Measurements from ENCODE around the gene TMEM121B.
"Not testable (repeated sequence)": the region's sequence is repeated elsewhere in the genome, so short reads cannot be mapped to it uniquely, and the experiment has no call there.

Gene TMEM121B

GRCh38 chr22:17152971-17153370 lies 31.8 kb upstream of the TMEM121B start:
- Histone ChIP-seq H3K4me1 (ENCODE audit: insufficient read depth, low read length) (no peaks in the 10 kb centered on the region), H3K27me3 (ENCODE audit: insufficient read depth, low read length) (no peaks in the 10 kb centered on the region), H3K9ac (ENCODE audit: low read depth, low read length) (no peak overlapping the region), H3K9me3 (ENCODE audit: insufficient read depth, low read depth, low read length) (no peaks in the 10 kb centered on the region), H3K36me3 (ENCODE audit: insufficient read depth, low read depth, low read length) (peaks cover 12% of the 10 kb centered on the region; the same call in 1 of the 2 replicates), H3K4me3 (ENCODE audit: low read length) (no peak overlapping the region), H3K27ac (ENCODE audit: low read length) (no peak overlapping the region)

- no peaks in the 10 kb centered on the region for H3K4me1 ChIP-seq (ENCODE audit: insufficient read depth, low read length)
- no peak overlapping the region for H3K4me3 ChIP-seq (ENCODE audit: low read length)
- no peaks in the 10 kb centered on the region for H3K9me3 ChIP-seq (ENCODE audit: insufficient read depth, low read depth, low read length)
- H3K27ac ChIP-seq (ENCODE audit: low read length), result no peak overlapping the region
- peaks cover 14% of the 10 kb centered on the region; the same call in 1 of the 2 replicates for H3K36me3 ChIP-seq (ENCODE audit: insufficient read depth, low read depth, low read length)
- no peak overlapping the region for H3K9ac ChIP-seq (ENCODE audit: low read depth, low read length)
- H3K27me3 ChIP-seq (ENCODE audit: insufficient read depth, low read length), result no peaks in the 10 kb centered on the region
Measured at GRCh38 chr22:17152340-17152739, 31.2 kb upstream of the TMEM121B start.

DNA sequence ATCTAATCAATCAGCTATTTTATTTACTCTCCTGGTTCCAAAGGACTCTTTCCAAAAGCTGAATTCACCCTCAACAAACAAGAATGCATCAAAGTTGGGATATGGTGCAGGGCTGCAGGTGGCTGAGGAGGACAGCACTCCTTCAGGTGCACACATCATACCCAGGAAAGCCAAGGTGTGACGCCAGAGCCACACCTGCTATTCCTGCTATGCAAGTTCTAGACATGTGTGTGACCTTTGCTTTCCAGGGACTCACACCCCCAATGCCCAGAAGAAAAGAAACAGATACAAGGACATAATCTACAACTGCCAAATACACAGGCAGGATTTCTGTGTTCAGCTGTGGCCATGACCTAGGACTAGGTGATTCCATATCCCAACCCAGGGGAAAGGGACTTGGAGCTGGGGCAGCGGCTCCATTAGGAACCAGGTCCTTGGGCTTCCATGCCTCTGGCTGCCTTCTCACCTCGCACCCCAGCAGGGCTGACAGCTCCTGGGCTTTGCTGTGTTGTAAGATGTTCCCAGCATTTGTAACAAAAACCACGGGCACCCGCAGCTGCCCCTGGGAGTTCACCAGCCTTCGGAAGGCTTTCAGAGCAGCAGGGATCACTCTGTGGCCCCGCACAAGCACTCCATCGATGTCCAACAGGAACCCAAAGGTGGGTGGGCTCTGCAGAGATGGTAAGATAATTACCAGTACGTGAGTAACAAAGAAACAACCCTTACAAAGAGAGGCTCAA lies 28.1 kb upstream of the TMEM121B start:
- peaks cover 20% of the 10 kb centered on the region for H3K36me3 ChIP-seq (ENCODE audit: insufficient read depth, low read depth, low read length)
- no peaks in the 10 kb centered on the region for H3K27me3 ChIP-seq (ENCODE audit: insufficient read depth, low read length)
- no peak overlapping the region for H3K27ac ChIP-seq (ENCODE audit: low read length)
- no peaks in the 10 kb centered on the region for H3K4me1 ChIP-seq (ENCODE audit: insufficient read depth, low read length)
- H3K9me3 ChIP-seq (ENCODE audit: insufficient read depth, low read depth, low read length), result no peaks in the 10 kb centered on the region
- no peak overlapping the region for H3K4me3 ChIP-seq (ENCODE audit: low read length)
- H3K9ac ChIP-seq (ENCODE audit: low read depth, low read length), result no peak overlapping the region

DNA sequence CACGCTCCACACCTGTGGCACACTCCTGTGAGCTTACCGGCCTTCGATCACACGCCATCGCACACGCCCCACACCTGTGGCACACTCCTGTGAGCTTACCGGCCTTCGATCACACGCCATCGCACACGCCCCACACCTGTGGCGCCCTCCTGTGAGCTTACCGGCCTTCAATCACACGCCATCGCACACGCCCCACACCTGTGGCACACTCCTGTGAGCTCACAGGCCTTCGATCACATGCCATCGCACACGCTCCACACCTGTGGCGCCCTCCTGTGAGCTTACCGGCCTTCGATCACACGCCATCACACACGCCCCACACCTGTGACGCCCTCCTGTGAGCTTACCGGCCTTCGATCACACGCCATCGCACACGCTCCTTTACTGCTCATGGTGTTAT lies 26.3 kb upstream of the TMEM121B start:
- H3K9me3 ChIP-seq (ENCODE audit: insufficient read depth, low read depth, low read length); H3K27ac ChIP-seq (ENCODE audit: low read length); H3K4me3 ChIP-seq (ENCODE audit: low read length); H3K4me1 ChIP-seq (ENCODE audit: insufficient read depth, low read length); H3K9ac ChIP-seq (ENCODE audit: low read depth, low read length); H3K27me3 ChIP-seq (ENCODE audit: insufficient read depth, low read length): not testable (repeated sequence)
- peaks cover 38% of the 10 kb centered on the region for H3K36me3 ChIP-seq (ENCODE audit: insufficient read depth, low read depth, low read length)

- no peaks in the 10 kb centered on the region for H3K27me3 ChIP-seq (ENCODE audit: insufficient read depth, low read length)
- no peak overlapping the region for H3K9ac ChIP-seq (ENCODE audit: low read depth, low read length)
- H3K9me3 ChIP-seq (ENCODE audit: insufficient read depth, low read depth, low read length), result no peaks in the 10 kb centered on the region
- H3K4me1 ChIP-seq (ENCODE audit: insufficient read depth, low read length), result no peaks in the 10 kb centered on the region
- peaks cover 60% of the 10 kb centered on the region for H3K36me3 ChIP-seq (ENCODE audit: insufficient read depth, low read depth, low read length)
- no peak overlapping the region for H3K27ac ChIP-seq (ENCODE audit: low read length)
- H3K4me3 ChIP-seq (ENCODE audit: low read length), result no peak overlapping the region
Measured at GRCh38 chr22:17145021-17145680, 24.0 kb upstream of the TMEM121B start.

- Histone ChIP-seq H3K9me3 (ENCODE audit: insufficient read depth, low read depth, low read length) (no peaks in the 10 kb centered on the region), H3K4me3 (ENCODE audit: low read length) (no peak overlapping the region), H3K9ac (ENCODE audit: low read depth, low read length) (no peak overlapping the region), H3K27ac (ENCODE audit: low read length) (no peak overlapping the region), H3K4me1 (ENCODE audit: insufficient read depth, low read length) (no peaks in the 10 kb centered on the region), H3K36me3 (ENCODE audit: insufficient read depth, low read depth, low read length) (peaks cover 68% of the 10 kb centered on the region), H3K27me3 (ENCODE audit: insufficient read depth, low read length) (no peaks in the 10 kb centered on the region)
Measured at GRCh38 chr22:17143826-17144225, 22.7 kb upstream of the TMEM121B start.

DNA sequence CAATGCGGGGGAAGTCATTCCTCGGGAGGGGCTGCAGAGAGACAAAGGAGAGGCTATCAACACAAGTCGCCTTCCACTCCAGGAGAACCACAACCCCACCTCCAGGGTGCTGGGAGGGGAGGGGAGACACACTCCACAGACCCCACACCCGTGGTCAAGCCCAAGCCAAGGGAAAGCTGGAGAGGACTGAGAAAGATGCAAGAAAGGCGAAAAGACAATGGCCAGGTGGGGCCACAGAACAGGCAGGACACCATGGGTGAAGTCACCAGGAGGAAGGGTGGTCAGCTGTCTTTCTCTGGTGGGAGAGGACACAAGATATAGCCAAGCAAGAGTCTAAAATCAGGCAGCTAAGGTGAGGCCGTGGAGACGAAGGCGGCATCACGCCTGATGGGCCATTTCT lies 21.9 kb upstream of the TMEM121B start:
- no peaks in the 10 kb centered on the region for H3K4me1 ChIP-seq (ENCODE audit: insufficient read depth, low read length)
- H3K27me3 ChIP-seq (ENCODE audit: insufficient read depth, low read length), result no peaks in the 10 kb centered on the region
- H3K4me3 ChIP-seq (ENCODE audit: low read length), result no peak overlapping the region
- H3K9ac ChIP-seq (ENCODE audit: low read depth, low read length), result no peak overlapping the region
- H3K27ac ChIP-seq (ENCODE audit: low read length), result no peak overlapping the region
- H3K36me3 ChIP-seq (ENCODE audit: insufficient read depth, low read depth, low read length), result peaks cover 71% of the 10 kb centered on the region
- H3K9me3 ChIP-seq (ENCODE audit: insufficient read depth, low read depth, low read length), result no peaks in the 10 kb centered on the region

- no peaks in the 10 kb centered on the region for H3K4me1 ChIP-seq (ENCODE audit: insufficient read depth, low read length)
- H3K27me3 ChIP-seq (ENCODE audit: insufficient read depth, low read length), result no peaks in the 10 kb centered on the region
- no peak overlapping the region for H3K9ac ChIP-seq (ENCODE audit: low read depth, low read length)
- no peaks in the 10 kb centered on the region for H3K9me3 ChIP-seq (ENCODE audit: insufficient read depth, low read depth, low read length)
- H3K27ac ChIP-seq (ENCODE audit: low read length), result no peak overlapping the region
- H3K36me3 ChIP-seq (ENCODE audit: insufficient read depth, low read depth, low read length), result peaks cover 76% of the 10 kb centered on the region
- H3K4me3 ChIP-seq (ENCODE audit: low read length), result no peak overlapping the region
Measured at GRCh38 chr22:17140826-17141766, 19.9 kb upstream of the TMEM121B start.

DNA sequence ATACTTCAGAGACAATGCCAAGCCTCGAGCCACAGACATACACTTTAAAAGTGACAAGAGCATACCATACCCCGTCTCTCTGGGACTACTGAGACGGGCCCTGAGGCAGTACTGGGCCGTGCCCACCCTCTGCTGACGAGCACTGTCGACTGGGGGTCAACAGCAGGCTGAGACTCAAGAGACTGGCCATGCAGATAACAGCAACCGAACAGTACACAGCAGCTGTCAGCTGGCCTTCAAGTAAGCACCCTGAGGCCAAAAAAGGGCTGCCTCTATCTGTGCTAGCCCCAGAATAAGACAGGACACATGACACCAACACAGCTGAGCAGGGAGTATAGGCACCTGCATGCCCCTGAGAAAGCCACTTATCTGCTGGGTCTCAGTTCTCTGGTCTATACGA lies 18.9 kb upstream of the TMEM121B start:
- peaks cover 73% of the 10 kb centered on the region for H3K36me3 ChIP-seq (ENCODE audit: insufficient read depth, low read depth, low read length)
- no peaks in the 10 kb centered on the region for H3K4me1 ChIP-seq (ENCODE audit: insufficient read depth, low read length)
- no peak overlapping the region for H3K9ac ChIP-seq (ENCODE audit: low read depth, low read length)
- no peak overlapping the region for H3K27ac ChIP-seq (ENCODE audit: low read length)
- H3K4me3 ChIP-seq (ENCODE audit: low read length), result no peak overlapping the region
- H3K9me3 ChIP-seq (ENCODE audit: insufficient read depth, low read depth, low read length), result no peaks in the 10 kb centered on the region
- no peaks in the 10 kb centered on the region for H3K27me3 ChIP-seq (ENCODE audit: insufficient read depth, low read length)

DNA sequence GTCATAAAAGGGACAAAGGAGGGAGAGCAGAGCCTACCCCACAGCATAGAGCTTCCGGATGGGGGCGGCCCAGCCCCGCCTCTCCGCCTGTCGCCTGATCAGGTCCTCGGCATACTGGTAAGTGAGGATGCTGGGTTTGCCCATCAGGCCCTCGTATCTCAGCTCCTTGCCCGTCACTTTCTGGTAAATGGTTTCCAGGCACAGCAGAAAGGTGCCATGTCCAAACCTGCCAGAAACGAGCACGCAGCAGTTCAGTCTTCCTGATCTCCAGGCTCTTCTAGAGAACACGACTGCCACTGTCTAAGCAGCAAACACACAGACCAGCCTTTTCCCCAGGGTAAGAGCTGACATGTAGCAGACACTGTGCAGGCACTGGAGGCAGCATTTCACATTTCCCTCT lies 17.4 kb upstream of the TMEM121B start:
- no peaks in the 10 kb centered on the region for H3K27me3 ChIP-seq (ENCODE audit: insufficient read depth, low read length)
- H3K36me3 ChIP-seq (ENCODE audit: insufficient read depth, low read depth, low read length), result peaks cover 61% of the 10 kb centered on the region
- no peaks in the 10 kb centered on the region for H3K9me3 ChIP-seq (ENCODE audit: insufficient read depth, low read depth, low read length)
- no peaks in the 10 kb centered on the region for H3K4me1 ChIP-seq (ENCODE audit: insufficient read depth, low read length)
- H3K4me3 ChIP-seq (ENCODE audit: low read length), result no peak overlapping the region
- no peak overlapping the region for H3K27ac ChIP-seq (ENCODE audit: low read length)
- H3K9ac ChIP-seq (ENCODE audit: low read depth, low read length), result no peak overlapping the region

- no peaks in the 10 kb centered on the region for H3K9me3 ChIP-seq (ENCODE audit: insufficient read depth, low read depth, low read length)
- no peak overlapping the region for H3K9ac ChIP-seq (ENCODE audit: low read depth, low read length)
- H3K27me3 ChIP-seq (ENCODE audit: insufficient read depth, low read length), result no peaks in the 10 kb centered on the region
- no peaks in the 10 kb centered on the region for H3K4me1 ChIP-seq (ENCODE audit: insufficient read depth, low read length)
- no peak overlapping the region for H3K27ac ChIP-seq (ENCODE audit: low read length)
- H3K36me3 ChIP-seq (ENCODE audit: insufficient read depth, low read depth, low read length), result peaks cover 56% of the 10 kb centered on the region
- H3K4me3 ChIP-seq (ENCODE audit: low read length), result no peak overlapping the region
Measured at GRCh38 chr22:17137861-17138425, 16.8 kb upstream of the TMEM121B start.
